ENCODE data around the gene ZNF524. TPM values are rescaled to one million over a fixed set of nuclear protein-coding genes. Genes with fewer than 3 reads are reported as not detected.

ZNF524 gene
- total and polyA plus RNA-seq, 9 of the 15 experiments (the other 6 are each of a cell fraction or from before 2014, with no cell fraction given) = 0.08 to 15.6 (median 2.9) TPM

DNA sequence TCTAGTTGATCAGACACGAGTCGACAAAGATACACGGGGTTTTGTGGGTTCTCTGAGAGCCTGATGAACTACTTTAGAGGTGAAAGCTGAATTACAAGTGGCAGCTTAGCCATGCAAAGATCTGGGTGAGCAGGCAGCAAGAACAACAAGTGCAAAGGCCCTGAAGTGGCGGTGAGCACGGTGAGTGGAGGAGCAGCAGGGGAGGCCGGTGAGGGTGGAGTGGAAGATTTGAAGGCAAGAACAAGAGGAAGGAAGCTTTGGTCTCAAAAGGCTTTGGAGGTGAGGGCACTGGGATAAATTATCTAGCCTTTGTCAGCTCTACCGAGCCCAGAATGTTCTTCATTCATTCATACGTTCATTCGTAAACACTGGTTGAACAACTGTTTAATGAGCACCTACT is 6.7 kb downstream of the ZNF524 start:
- POLR2A ChIA-PET = interaction anchor here (0.8 to 2.2 kb wide), 7 partner anchors 12 to 145 kb away, joined by 3 to 18 read pairs (median 4); partner anchors contain the start of genes U2AF2 and ZNF784
- H3K27ac ChIP-seq (ENCODE audit: extremely low read depth, low read depth, low read length) = peak overlapping the region; percentile 87
- peaks cover 19 to 37% of the 10 kb centered on the region in 2 experiments for H3K4me1 ChIP-seq (replicated peaks in 1 of 2; ENCODE audit: control insufficient read depth in 2 of 2, insufficient read depth in 2 of 2, low read length in 2 of 2)
- H3K4me3 ChIP-seq = peak overlapping the region; percentile 84
- peak overlapping the region; percentile 68; the same call in 1 of the 2 replicates for H2AFZ ChIP-seq (ENCODE audit: low read depth, low read length)
- peaks cover 18% of the 10 kb centered on the region for H3K79me2 ChIP-seq (ENCODE audit: control insufficient read depth, insufficient read depth, low read length)
- FAIRE-seq (no peak), DNase-seq (ENCODE audit: extremely low read depth in 1 of 4, low spot score in 3 of 4) (no peak), ATAC-seq (no peak)
- BruUV-seq (replicated peaks) = TSS peak; percentile 31
- in situ Hi-C loops (cut with MboI) (no loop called here), intact Hi-C loops (cut with micrococcal nuclease) (loop anchor here (1.0 kb wide), 1 partner anchor 90 kb away; no protein-coding TSS in a partner anchor)
- H3K9ac ChIP-seq (ENCODE audit: insufficient read depth in 1 of 2, low read depth in 2 of 2, low read length in 2 of 2) = peak overlapping the region; percentile 65 to 89
- H3K36me3 ChIP-seq (ENCODE audit: control insufficient read depth, insufficient read depth, low read length) = peaks cover 16% of the 10 kb centered on the region; the same call in 2 of the 3 replicates
- no peak for TF ChIP-seq L3MBTL2 (IDR thresholded peaks at IDR 0.05)
- TF ChIP-seq CHD2 (IDR thresholded peaks at IDR 0.05; ENCODE audit: low read depth, low read length) = no peak
- no peak for TF ChIP-seq NR3C1 (CRISPR knock-in tag; IDR thresholded peaks at IDR 0.05)
- TF ChIP-seq TEAD2 (tag; IDR thresholded peaks at IDR 0.05) = no peak
- no peak for TF ChIP-seq HIVEP1 (CRISPR knock-in tag; IDR thresholded peaks at IDR 0.05)
- no peak for TF ChIP-seq MYC (IDR thresholded peaks at IDR 0.05; ENCODE audit: low read depth, low read length)
- no peak for TF ChIP-seq MYC (CRISPR knock-in tag; IDR thresholded peaks at IDR 0.05; ENCODE audit: borderline replicate concordance, low read depth)
- no peak for TF ChIP-seq KLF16 (IDR thresholded peaks at IDR 0.05)
- H3K9me1 ChIP-seq (ENCODE audit: control insufficient read depth, insufficient read depth, low read length) = no peaks in the 10 kb centered on the region
- 0 out of 2 replicates have a peak, but pooled peaks cover 2% of the 10 kb centered on the region for H3K9me3 ChIP-seq (replicated peaks; ENCODE audit: control insufficient read depth, insufficient read depth, low read depth, low read length)
- CTCF ChIA-PET (ENCODE audit: low intra/inter-chr PET ratio) = interaction anchor here (0.6 to 2.5 kb wide), 4 partner anchors 25 to 95 kb away, joined by 3 to 23 read pairs (median 4); no protein-coding TSS in a partner anchor
- no peaks in the 10 kb centered on the region for H3K27me3 ChIP-seq (ENCODE audit: control insufficient read depth in 2 of 2, insufficient read depth in 2 of 2, low read length in 2 of 2)
- H4K20me1 ChIP-seq (replicated peaks; ENCODE audit: control insufficient read depth, insufficient read depth, low read length) = no peaks in the 10 kb centered on the region
- H3K4me2 ChIP-seq (ENCODE audit: insufficient read depth, low read length) = peak overlapping the region; percentile 97
- 69% methylated on average over 9 of the region's 9 CpGs for WGBS (ENCODE audit: insufficient coverage, low coverage, missing lambda C conversion rate)
